SIG-M5 treated with dmso at 0.1 percent for 504 hours (cell line): ENCODE data around the gene BDH2.

Experiments
- DNase-seq: peaks from one replicate; lab custom pipeline; 2025; ENCODE audit not compliant: unreplicated experiment; lab: John Stamatoyannopoulos, UW

The BDH2 gene

DNA sequence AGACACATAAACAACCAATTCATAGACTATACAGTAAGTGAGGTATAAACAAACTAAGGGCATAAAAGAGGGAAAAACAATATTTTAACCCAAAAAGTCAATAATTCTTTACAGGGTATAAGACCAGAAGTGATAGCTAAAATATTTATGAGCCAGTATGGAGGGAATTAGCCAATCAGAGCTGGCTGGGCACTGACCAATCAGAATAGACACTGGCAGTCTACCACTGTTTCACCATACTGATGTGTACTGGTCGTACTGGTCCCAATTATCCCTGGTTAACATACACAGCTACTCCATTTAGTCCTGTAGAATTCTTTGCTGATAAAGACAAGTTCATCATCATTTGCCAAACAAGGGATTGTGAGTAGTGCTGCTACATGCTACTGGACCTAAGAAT lies 70.3 kb downstream of the BDH2 start:
- no peak for DNase-seq
